Measurements from ENCODE around the gene USP49. TPM values are rescaled to one million over a fixed set of nuclear protein-coding genes. Genes with fewer than 3 reads are reported as not detected.
A peak's percentile ranks its signal among the peaks of the same experiment; 100 is the strongest.

The USP49 gene
- total and polyA plus RNA-seq, 2 of the 13 experiments (the other 11 are each of a cell fraction or from before 2014, with no cell fraction given) = 2.9 to 4.3 TPM

GRCh38 chr6:41768545-41769308, 126.4 kb downstream of the USP49 start (continued):
- TF ChIP-seq, protein P1, sequence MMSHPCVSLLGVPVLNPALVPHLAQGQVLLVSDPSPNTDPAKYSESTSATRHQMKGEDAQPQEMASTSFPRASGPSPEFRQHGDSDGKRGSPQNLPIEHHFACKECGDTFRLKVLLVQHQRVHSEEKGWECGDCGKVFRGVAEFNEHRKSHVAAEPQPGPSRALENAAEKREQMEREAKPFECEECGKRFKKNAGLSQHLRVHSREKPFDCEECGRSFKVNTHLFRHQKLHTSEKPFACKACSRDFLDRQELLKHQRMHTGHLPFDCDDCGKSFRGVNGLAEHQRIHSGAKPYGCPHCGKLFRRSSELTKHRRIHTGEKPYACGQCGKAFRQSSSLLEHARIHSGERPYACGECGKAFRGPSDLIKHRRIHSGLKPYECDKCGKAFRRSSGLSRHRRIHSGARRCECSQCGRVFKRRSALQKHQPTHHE (CRISPR knock-in tag; IDR thresholded peaks at IDR 0.05; ENCODE audit: borderline replicate concordance) = peak; percentile 76; the same call in 1 of the 2 replicates
- TF ChIP-seq ELF3 (CRISPR knock-in tag; IDR thresholded peaks at IDR 0.05) (peak; percentile 65; the same call in 1 of the 2 replicates), TFE3 (CRISPR knock-in tag; IDR thresholded peaks at IDR 0.05) (0 out of 2 replicates have a peak, but pooled peaks have one; percentile 31), BCL3 (CRISPR knock-in tag; IDR thresholded peaks at IDR 0.05) (no peak), ZNF331 (CRISPR knock-in tag; IDR thresholded peaks at IDR 0.05) (peak; percentile 49), MED8 (CRISPR knock-in tag; IDR thresholded peaks at IDR 0.05; ENCODE audit: insufficient replicate concordance) (peak; percentile 49), CENPT (CRISPR knock-in tag; IDR thresholded peaks at IDR 0.05; ENCODE audit: low read depth) (no peak), BRCA1 (CRISPR knock-in tag; IDR thresholded peaks at IDR 0.05) (no peak), IKZF4 (CRISPR knock-in tag; IDR thresholded peaks at IDR 0.05; ENCODE audit: borderline replicate concordance, low read depth, not compliant biosample characterization) (no peak), PHB2 (IDR thresholded peaks at IDR 0.05; ENCODE audit: partially characterized antibody) (no peak), TAF1 (CRISPR knock-in tag; IDR thresholded peaks at IDR 0.05) (no peak; the same call in 1 of the 2 replicates), ZNF879 (CRISPR knock-in tag; IDR thresholded peaks at IDR 0.05) (no peak), SOX13 (IDR thresholded peaks at IDR 0.05) (peak; percentile 42; the same call in 1 of the 2 replicates), SOX13 (CRISPR knock-in tag; conservative IDR thresholded peaks at IDR 0.05 in 1 of 2, IDR thresholded peaks at IDR 0.05 in 1 of 2) (peak in 1 of 2 experiments; percentile 32; a peak in 1 of 4 replicates), KDM4B (CRISPR knock-in tag; IDR thresholded peaks at IDR 0.05) (no peak), ZFP37 (CRISPR knock-in tag; IDR thresholded peaks at IDR 0.05; ENCODE audit: borderline replicate concordance) (0 out of 2 replicates have a peak, but pooled peaks have one; percentile 52)
- TF ChIP-seq, protein P2, sequence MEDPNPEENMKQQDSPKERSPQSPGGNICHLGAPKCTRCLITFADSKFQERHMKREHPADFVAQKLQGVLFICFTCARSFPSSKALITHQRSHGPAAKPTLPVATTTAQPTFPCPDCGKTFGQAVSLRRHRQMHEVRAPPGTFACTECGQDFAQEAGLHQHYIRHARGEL (CRISPR knock-in tag; IDR thresholded peaks at IDR 0.05) = no peak
- TF ChIP-seq, protein P3, sequence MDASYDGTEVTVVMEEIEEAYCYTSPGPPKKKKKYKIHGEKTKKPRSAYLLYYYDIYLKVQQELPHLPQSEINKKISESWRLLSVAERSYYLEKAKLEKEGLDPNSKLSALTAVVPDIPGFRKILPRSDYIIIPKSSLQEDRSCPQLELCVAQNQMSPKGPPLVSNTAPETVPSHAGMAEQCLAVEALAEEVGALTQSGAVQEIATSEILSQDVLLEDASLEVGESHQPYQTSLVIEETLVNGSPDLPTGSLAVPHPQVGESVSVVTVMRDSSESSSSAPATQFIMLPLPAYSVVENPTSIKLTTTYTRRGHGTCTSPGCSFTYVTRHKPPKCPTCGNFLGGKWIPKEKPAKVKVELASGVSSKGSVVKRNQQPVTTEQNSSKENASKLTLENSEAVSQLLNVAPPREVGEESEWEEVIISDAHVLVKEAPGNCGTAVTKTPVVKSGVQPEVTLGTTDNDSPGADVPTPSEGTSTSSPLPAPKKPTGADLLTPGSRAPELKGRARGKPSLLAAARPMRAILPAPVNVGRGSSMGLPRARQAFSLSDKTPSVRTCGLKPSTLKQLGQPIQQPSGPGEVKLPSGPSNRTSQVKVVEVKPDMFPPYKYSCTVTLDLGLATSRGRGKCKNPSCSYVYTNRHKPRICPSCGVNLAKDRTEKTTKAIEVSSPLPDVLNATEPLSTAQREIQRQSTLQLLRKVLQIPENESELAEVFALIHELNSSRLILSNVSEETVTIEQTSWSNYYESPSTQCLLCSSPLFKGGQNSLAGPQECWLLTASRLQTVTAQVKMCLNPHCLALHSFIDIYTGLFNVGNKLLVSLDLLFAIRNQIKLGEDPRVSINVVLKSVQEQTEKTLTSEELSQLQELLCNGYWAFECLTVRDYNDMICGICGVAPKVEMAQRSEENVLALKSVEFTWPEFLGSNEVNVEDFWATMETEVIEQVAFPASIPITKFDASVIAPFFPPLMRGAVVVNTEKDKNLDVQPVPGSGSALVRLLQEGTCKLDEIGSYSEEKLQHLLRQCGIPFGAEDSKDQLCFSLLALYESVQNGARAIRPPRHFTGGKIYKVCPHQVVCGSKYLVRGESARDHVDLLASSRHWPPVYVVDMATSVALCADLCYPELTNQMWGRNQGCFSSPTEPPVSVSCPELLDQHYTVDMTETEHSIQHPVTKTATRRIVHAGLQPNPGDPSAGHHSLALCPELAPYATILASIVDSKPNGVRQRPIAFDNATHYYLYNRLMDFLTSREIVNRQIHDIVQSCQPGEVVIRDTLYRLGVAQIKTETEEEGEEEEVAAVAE (CRISPR knock-in tag; IDR thresholded peaks at IDR 0.05; ENCODE audit: borderline replicate concordance) = no peak
